Measurements from ENCODE around the gene TMEFF2. TPM values are rescaled to one million over a fixed set of nuclear protein-coding genes. Genes with fewer than 3 reads are reported as not detected.

The TMEFF2 gene
- total and polyA plus RNA-seq, 2 of the 8 experiments (the other 6 are each of a cell fraction or from before 2014, with no cell fraction given) = 0.91 to 3.7 TPM

- Histone ChIP-seq H3K14ac (ENCODE audit: insufficient read length) (no peak overlapping the region), H3K27ac (ENCODE audit: low read depth, low read length) (no peak overlapping the region), H3K23me2 (ENCODE audit: low read depth, low read length) (no peaks in the 10 kb centered on the region), H4K91ac (replicated peaks; ENCODE audit: insufficient read length, low read length) (no peak overlapping the region), H2BK5ac (ENCODE audit: low read depth, low read length) (no peak overlapping the region), H3K4me1 (replicated peaks in 1 of 4; ENCODE audit: control insufficient read depth in 3 of 4, insufficient read depth in 4 of 4, low read length in 3 of 4) (no peaks in the 10 kb centered on the region), H3K18ac (ENCODE audit: extremely low read depth, low read length) (no peak overlapping the region), H4K5ac (ENCODE audit: insufficient read length, low read depth, low read length) (no peak overlapping the region), H3K4me2 (ENCODE audit: insufficient read depth in 1 of 2, low read depth in 2 of 2, low read length in 2 of 2) (no peak overlapping the region), H2BK15ac (ENCODE audit: low read length) (no peak overlapping the region), H2AK5ac (ENCODE audit: low read depth, low read length) (no peak overlapping the region), H3K9ac (replicated peaks in 1 of 4; ENCODE audit: extremely low read depth in 1 of 4, low read depth in 3 of 4, low read length in 3 of 4) (no peak overlapping the region), H4K20me1 (replicated peaks in 1 of 2; ENCODE audit: control insufficient read depth in 1 of 2, insufficient read depth in 2 of 2, low read length in 2 of 2) (no peaks in the 10 kb centered on the region), H4K8ac (ENCODE audit: extremely low read depth, insufficient read depth, low read length) (no peak overlapping the region), H3K79me1 (ENCODE audit: low read depth, low read length) (no peaks in the 10 kb centered on the region), H3K9me3 (ENCODE audit: insufficient read depth in 2 of 2, low read depth in 1 of 2, low read length in 1 of 2) (no peaks in the 10 kb centered on the region), H2AFZ (ENCODE audit: low read length) (no peak overlapping the region), H2BK120ac (replicated peaks; ENCODE audit: low read depth, low read length) (no peak overlapping the region), H2BK20ac (ENCODE audit: low read length) (no peak overlapping the region), H3K36me3 (ENCODE audit: control insufficient read depth in 2 of 4, insufficient read depth in 4 of 4, low read length in 3 of 4) (no peaks in the 10 kb centered on the region), H2BK12ac (ENCODE audit: low read depth, low read length) (no peak overlapping the region), H3K27me3 (replicated peaks in 1 of 4; ENCODE audit: control insufficient read depth in 3 of 4, extremely low read depth in 1 of 4, insufficient read depth in 3 of 4, low read length in 3 of 4) (no peaks in the 10 kb centered on the region), H3K23ac (ENCODE audit: insufficient read length) (no peak overlapping the region), H3K79me2 (ENCODE audit: control insufficient read depth in 1 of 2, insufficient read depth in 2 of 2, low read length in 2 of 2) (no peaks in the 10 kb centered on the region), H3K4me3 (ENCODE audit: extremely low read depth in 1 of 4, insufficient read depth in 2 of 4, low read depth in 3 of 4, low read length in 4 of 4) (no peak overlapping the region), H3K4ac (replicated peaks; ENCODE audit: insufficient read length, low read depth, low read length) (no peak overlapping the region), H3K56ac (replicated peaks; ENCODE audit: insufficient read length, low read depth, low read length) (no peak overlapping the region)
- ChIA-PET CTCF (ENCODE audit: partially characterized antibody) (no interaction called here), POLR2A (ENCODE audit: partially characterized antibody) (no interaction called here)
- 87% methylated on average over 3 of the region's 3 CpGs; no CpG with 5 or more reads in 1 of the 2 experiments for WGBS, 2 experiments (ENCODE audit: extremely low coverage in 1 of 2, insufficient coverage in 1 of 2, insufficient read length in 1 of 2, insufficient replicate concordance in 2 of 2, low coverage in 1 of 2, low lambda C conversion rate in 2 of 2, missing lambda C conversion rate in 1 of 2)
- DNase-seq (ENCODE audit: low read depth in 1 of 2, low spot score in 2 of 2) (no peak), FAIRE-seq (no peak)
- TF ChIP-seq CBX5 (IDR thresholded peaks at IDR 0.05; ENCODE audit: low read depth, low read length) (no peak), GTF2F1 (IDR thresholded peaks at IDR 0.05; ENCODE audit: borderline replicate concordance, low read depth, low read length) (no peak), BRCA1 (IDR thresholded peaks at IDR 0.05; ENCODE audit: low read depth, low read length) (no peak), CTCF (IDR thresholded peaks at IDR 0.05; ENCODE audit: control extremely low read depth in 1 of 3, insufficient read depth in 1 of 3, low read depth in 1 of 3, low read length in 3 of 3) (no peak), TAF7 (optimal IDR thresholded peaks at IDR 0.05; ENCODE audit: borderline replicate concordance, low read depth, low read length) (no peak), KDM1A (IDR thresholded peaks at IDR 0.05; ENCODE audit: borderline replicate concordance, low read length) (no peak), HDAC6 (IDR thresholded peaks at IDR 0.05; ENCODE audit: low read depth, low read length) (no peak), ATF3 (IDR thresholded peaks at IDR 0.05; ENCODE audit: insufficient read depth, low read depth, low read length) (no peak), HDAC2 (IDR thresholded peaks at IDR 0.05; ENCODE audit: borderline replicate concordance in 1 of 2, low read depth in 2 of 2, low read length in 2 of 2) (no peak), BCL11A (IDR thresholded peaks at IDR 0.05; ENCODE audit: low read depth in 2 of 2, low read length in 2 of 2) (no peak), SIX5 (IDR thresholded peaks at IDR 0.05; ENCODE audit: low read depth, low read length) (no peak)
Measured at GRCh38 chr2:192150166-192150565, 44.6 kb downstream of the TMEFF2 start.

Data from H1 (cell line).